H1 (cell line): ENCODE results near the gene TARBP2. TPM values are rescaled to one million over a fixed set of nuclear protein-coding genes. Genes with fewer than 3 reads are reported as not detected.

Source experiments
- CTCF ChIA-PET: fragments of 300-600 bp; sonication (Branson Sonifier 250); formaldehyde crosslinking; loops from one replicate; lab custom pipeline; 2021; ENCODE audit not compliant: partially characterized antibody; lab: Charles Lee
- POLR2A ChIA-PET: fragments of 300-600 bp; sonication (Branson Sonifier 250); formaldehyde crosslinking; loops from one replicate; lab custom pipeline; 2021; ENCODE audit warnings: inconsistent platforms; ENCODE audit not compliant: partially characterized antibody; lab: Charles Lee
- DNase-seq, 2 experiments: peaks; one replicate each; pipeline versions ENCODE4 v3.0.0 to v3.0.0-alpha.2; 2010 to 2022; ENCODE audit warnings: low spot score in 2 of 2, low read depth in 1 of 2, mixed read lengths in 1 of 2
- FAIRE-seq: peaks from 2 replicates; lab custom pipeline; 2011; peaks lifted over from hg19 to GRCh38; lab: Jason Lieb, UNC
- H2AFZ ChIP-seq: 2 replicates; pipeline ENCODE4 v1.8.1; 2012; ENCODE audit warnings: low read length, inconsistent platforms
- H2AK5ac ChIP-seq: 2 replicates; pipeline ENCODE4 v1.6.1; 2013; ENCODE audit warnings: low read depth, low read length
- H2BK120ac ChIP-seq: replicated peaks from 2 replicates; pipeline ENCODE3; 2013; ENCODE audit warnings: low read depth, low read length, inconsistent platforms
- H2BK12ac ChIP-seq: 2 replicates; pipeline ENCODE4 v1.6.1; 2013; ENCODE audit warnings: low read depth, low read length
- H2BK15ac ChIP-seq: 2 replicates; pipeline ENCODE4 v1.6.1; 2013; ENCODE audit warnings: low read length
- H2BK20ac ChIP-seq: 2 replicates; pipeline ENCODE4 v1.6.1; 2013; ENCODE audit warnings: low read length
- H2BK5ac ChIP-seq: 2 replicates; pipeline ENCODE4 v1.6.1; 2013; ENCODE audit warnings: low read depth, low read length
- H3K14ac ChIP-seq: 2 replicates; pipeline ENCODE4 v1.6.1; 2013; ENCODE audit warnings: inconsistent platforms; ENCODE audit not compliant: insufficient read length
- H3K18ac ChIP-seq: 2 replicates; pipeline ENCODE4 v1.6.1; 2013; ENCODE audit warnings: low read length; ENCODE audit errors: extremely low read depth
- H3K23ac ChIP-seq: 2 replicates; pipeline ENCODE4 v1.6.1; 2013; ENCODE audit warnings: inconsistent platforms; ENCODE audit not compliant: insufficient read length
- H3K23me2 ChIP-seq: 2 replicates; pipeline ENCODE4 v1.6.1; 2013; ENCODE audit warnings: low read depth, low read length
- H3K27ac ChIP-seq: 2 replicates; pipeline ENCODE4 v1.6.1; 2011; ENCODE audit warnings: low read depth, low read length, inconsistent platforms
- H3K27me3 ChIP-seq, 4 experiments: replicated peaks in 1 of 4; 1 replicate in 1 of 4; 2 replicates in 3 of 4; pipeline versions ENCODE4 v1.6.1 to v1.8.1; 2011 to 2013; ENCODE audit warnings: low read length in 3 of 4, mild to moderate bottlenecking in 3 of 4, inconsistent platforms in 2 of 4, mixed read lengths in 2 of 4, moderate library complexity in 1 of 4; ENCODE audit not compliant: control insufficient read depth in 3 of 4, insufficient read depth in 3 of 4; ENCODE audit errors: extremely low read depth in 1 of 4
- H3K36me3 ChIP-seq, 4 experiments: 2 replicates each; pipeline versions ENCODE4 v1.6.1 to v1.8.1; 2011 to 2013; ENCODE audit warnings: mild to moderate bottlenecking in 4 of 4, low read length in 3 of 4, moderate library complexity in 2 of 4, control low read depth in 1 of 4, inconsistent platforms in 1 of 4; ENCODE audit not compliant: insufficient read depth in 4 of 4, control insufficient read depth in 2 of 4
- H3K4ac ChIP-seq: replicated peaks from 2 replicates; pipeline ENCODE3; 2013; ENCODE audit warnings: low read length, low read depth, mixed read lengths, inconsistent platforms; ENCODE audit not compliant: insufficient read length
- H3K4me1 ChIP-seq, 4 experiments: replicated peaks in 1 of 4; 1 replicate in 1 of 4; 2 replicates in 3 of 4; pipeline versions ENCODE4 v1.6.1 to v1.8.1; 2011 to 2013; ENCODE audit warnings: low read length in 3 of 4, inconsistent platforms in 2 of 4, mixed read lengths in 1 of 4; ENCODE audit not compliant: insufficient read depth in 4 of 4, control insufficient read depth in 3 of 4
- H3K4me2 ChIP-seq, 2 experiments: 2 replicates each; pipeline versions ENCODE4 v1.6.1 to v1.8.1; 2011 to 2013; ENCODE audit warnings: low read depth in 2 of 2, low read length in 2 of 2, control low read depth in 1 of 2, inconsistent platforms in 1 of 2, mild to moderate bottlenecking in 1 of 2; ENCODE audit not compliant: insufficient read depth in 1 of 2
- H3K4me3 ChIP-seq, 4 experiments: fragments of 200-600, 300-600 bp in 1 of 4; sonication (generic), shearing (Covaris generic), sonication (Bioruptor Twin) in 1 of 4; 2 replicates each; pipeline versions ENCODE4 v1.5.1 to v1.8.1; 2011 to 2016; ENCODE audit warnings: low read length in 4 of 4, low read depth in 3 of 4, control low read depth in 2 of 4, inconsistent platforms in 2 of 4, mild to moderate bottlenecking in 2 of 4, mixed read lengths in 1 of 4, moderate library complexity in 1 of 4; ENCODE audit not compliant: insufficient read depth in 2 of 4; ENCODE audit errors: extremely low read depth in 1 of 4
- H3K56ac ChIP-seq: replicated peaks from 2 replicates; pipeline ENCODE3; 2013; ENCODE audit warnings: low read depth, mild to moderate bottlenecking, mixed read lengths, low read length, inconsistent platforms; ENCODE audit not compliant: insufficient read length
- H3K79me1 ChIP-seq: 2 replicates; pipeline ENCODE4 v1.6.1; 2013; ENCODE audit warnings: low read depth, low read length, control low read depth
- H3K79me2 ChIP-seq, 2 experiments: 2 replicates each; pipeline versions ENCODE4 v1.6.1 to v1.8.1; 2012 to 2013; ENCODE audit warnings: low read length in 2 of 2, mild to moderate bottlenecking in 2 of 2, inconsistent platforms in 1 of 2; ENCODE audit not compliant: insufficient read depth in 2 of 2, control insufficient read depth in 1 of 2
- H3K9ac ChIP-seq, 4 experiments: replicated peaks in 1 of 4; 1 replicate in 1 of 4; 2 replicates in 3 of 4; pipeline versions ENCODE4 v1.6.1 to v1.8.1; 2011 to 2013; ENCODE audit warnings: low read depth in 3 of 4, low read length in 3 of 4, control low read depth in 2 of 4, mild to moderate bottlenecking in 2 of 4, moderate library complexity in 2 of 4, inconsistent platforms in 1 of 4; ENCODE audit errors: extremely low read depth in 1 of 4
- H3K9me3 ChIP-seq, 2 experiments: 2 replicates each; pipeline versions ENCODE4 v1.6.1 to v1.8.1; 2012 to 2013; ENCODE audit warnings: mild to moderate bottlenecking in 2 of 2, moderate library complexity in 2 of 2, control low read depth in 1 of 2, inconsistent platforms in 1 of 2, low read depth in 1 of 2, low read length in 1 of 2, mixed read lengths in 1 of 2; ENCODE audit not compliant: insufficient read depth in 2 of 2
- H4K20me1 ChIP-seq, 2 experiments: replicated peaks in 1 of 2; 2 replicates each; pipeline versions ENCODE3 to v1.8.1; 2011 to 2013; ENCODE audit warnings: inconsistent platforms in 2 of 2, low read length in 2 of 2, mild to moderate bottlenecking in 1 of 2; ENCODE audit not compliant: insufficient read depth in 2 of 2, control insufficient read depth in 1 of 2
- H4K5ac ChIP-seq: 2 replicates; pipeline ENCODE4 v1.6.1; 2013; ENCODE audit warnings: low read length, low read depth, mixed read lengths, inconsistent platforms; ENCODE audit not compliant: insufficient read length
- H4K8ac ChIP-seq: 2 replicates; pipeline ENCODE4 v1.8.0; 2013; ENCODE audit warnings: mild to moderate bottlenecking, moderate library complexity, low read length, inconsistent platforms; ENCODE audit not compliant: insufficient read depth; ENCODE audit errors: extremely low read depth
- H4K91ac ChIP-seq: replicated peaks from 2 replicates; pipeline ENCODE3; 2013; ENCODE audit warnings: low read length, mixed read lengths, inconsistent platforms; ENCODE audit not compliant: insufficient read length
- CEBPB ChIP-seq: IDR thresholded peaks from 2 replicates; pipeline ENCODE4 v1.6.1; 2012; ENCODE audit warnings: low read depth, low read length
- RNF2 ChIP-seq: fragments of 200-900, 300-1000 bp; sonication (generic); IDR thresholded peaks from 2 replicates; pipeline ENCODE4 v1.7.1; 2016; ENCODE audit warnings: borderline replicate concordance, low read depth, mild to moderate bottlenecking, antibody characterized with exemption, low read length; ENCODE audit not compliant: poor library complexity, severe bottlenecking; ENCODE audit errors: missing control alignments
- RXRA ChIP-seq: IDR thresholded peaks from 2 replicates; pipeline ENCODE4 v1.6.1; 2011; ENCODE audit warnings: low read depth, mild to moderate bottlenecking, low read length, moderate library complexity; ENCODE audit not compliant: insufficient read depth
- WGBS, 2 experiments: shearing (Covaris generic) in 1 of 2; methylation state at CpG; one replicate each; pipeline versions ENCODE4 v1.1.6 to v1.1.7; 2013 to 2015; ENCODE audit warnings: low lambda C conversion rate in 2 of 2, mixed read lengths in 2 of 2, inconsistent platforms in 1 of 2, low coverage in 1 of 2, missing lambda C conversion rate in 1 of 2; ENCODE audit not compliant: insufficient replicate concordance in 2 of 2, insufficient coverage in 1 of 2, insufficient read length in 1 of 2; ENCODE audit errors: extremely low coverage in 1 of 2, missing lambda C conversion rate in 1 of 2; 5-methylcytosine and 5-hydroxymethylcytosine counted together
- polyA plus RNA-seq, 7 experiments: library from polyadenylated mRNA; depleted of rRNA in 3 of 7; stranded (reverse) in 5 of 7; unstranded in 2 of 7; fragments of >200 nt in 5 of 7; fragments of 200-250 nt in 2 of 7; gene quantifications; 1 replicate in 5 of 7; 2 replicates in 1 of 7; 4 replicates in 1 of 7; pipeline versions ENCODE4 v1.2.1 to v1.2.3, GENCODE V29; 2011 to 2013; ENCODE audit warnings: missing spikeins in 2 of 7, mixed read lengths in 2 of 7
- total RNA-seq: library from RNA; stranded (reverse); fragmentation: NEBNext Ultra II Directional; extraction: Animal tissue kit (Norgen Biotek cat#: 25700); gene quantifications from 2 replicates; pipeline ENCODE4 v1.2.1, GENCODE V29; 2021

The TARBP2 gene
- total and polyA plus RNA-seq, 2 of the 8 experiments (the other 6 are each of a cell fraction or from before 2014, with no cell fraction given) = 69.9 to 122 TPM

- Histone ChIP-seq H3K9me3 (no peaks in the 10 kb centered on the region), H3K4me2 (no peak overlapping the region), H4K20me1 (no peaks in the 10 kb centered on the region), H2BK120ac (no peak overlapping the region)
- 100% methylated on average over 1 of the region's 1 CpG; no CpG with 5 or more reads in 1 of the 2 experiments for WGBS, 2 experiments
- TF ChIP-seq RXRA = no peak
- TF ChIP-seq CEBPB = peak; percentile 36; the same call in 1 of the 2 replicates
- TF ChIP-seq RNF2 = no peak
- TF ChIP-seq, all 59 proteins: peak for 1
- Histone ChIP-seq H4K5ac (no peak overlapping the region), H2BK15ac (no peak overlapping the region), H3K23me2 (no peaks in the 10 kb centered on the region), H3K27me3 (no peaks in the 10 kb centered on the region), H2BK5ac (no peak overlapping the region), H3K36me3 (peaks cover 0 to 10% (median 5%) of the 10 kb centered on the region in 4 experiments; a peak in 6 of 8 replicates), H3K56ac (no peak overlapping the region), H2BK12ac (no peak overlapping the region), H2AK5ac (no peak overlapping the region), H4K91ac (no peak overlapping the region), H2AFZ (no peak overlapping the region), H3K14ac (no peak overlapping the region), H3K18ac (no peak overlapping the region), H3K4ac (no peak overlapping the region), H3K79me2 (no peaks in the 10 kb centered on the region), H3K4me3 (no peak overlapping the region), H4K8ac (no peak overlapping the region), H3K27ac (no peak overlapping the region), H3K79me1 (no peaks in the 10 kb centered on the region), H2BK20ac (no peak overlapping the region), H3K4me1 (no peaks in the 10 kb centered on the region), H3K23ac (no peak overlapping the region), H3K9ac (no peak overlapping the region)
- FAIRE-seq (no peak), DNase-seq (no peak)
- ChIA-PET CTCF (interaction anchor here (1.0 to 1.7 kb wide), 2 partner anchors 9 to 137 kb away, joined by 3 to 4 read pairs; partner anchors contain the start of gene ATP5MC2), POLR2A (no interaction called here)
These were observed 37.2 kb downstream of the TARBP2 start for GRCh38 chr12:53538209-53538689.
